Measurements from ENCODE around the gene CCL14. TPM values are rescaled to one million over a fixed set of nuclear protein-coding genes. Genes with fewer than 3 reads are reported as not detected.

Gene CCL14
- total RNA-seq, 4 donors from 2014 or later, result 6.5 to 57.5 (median 38.0) TPM

DNA sequence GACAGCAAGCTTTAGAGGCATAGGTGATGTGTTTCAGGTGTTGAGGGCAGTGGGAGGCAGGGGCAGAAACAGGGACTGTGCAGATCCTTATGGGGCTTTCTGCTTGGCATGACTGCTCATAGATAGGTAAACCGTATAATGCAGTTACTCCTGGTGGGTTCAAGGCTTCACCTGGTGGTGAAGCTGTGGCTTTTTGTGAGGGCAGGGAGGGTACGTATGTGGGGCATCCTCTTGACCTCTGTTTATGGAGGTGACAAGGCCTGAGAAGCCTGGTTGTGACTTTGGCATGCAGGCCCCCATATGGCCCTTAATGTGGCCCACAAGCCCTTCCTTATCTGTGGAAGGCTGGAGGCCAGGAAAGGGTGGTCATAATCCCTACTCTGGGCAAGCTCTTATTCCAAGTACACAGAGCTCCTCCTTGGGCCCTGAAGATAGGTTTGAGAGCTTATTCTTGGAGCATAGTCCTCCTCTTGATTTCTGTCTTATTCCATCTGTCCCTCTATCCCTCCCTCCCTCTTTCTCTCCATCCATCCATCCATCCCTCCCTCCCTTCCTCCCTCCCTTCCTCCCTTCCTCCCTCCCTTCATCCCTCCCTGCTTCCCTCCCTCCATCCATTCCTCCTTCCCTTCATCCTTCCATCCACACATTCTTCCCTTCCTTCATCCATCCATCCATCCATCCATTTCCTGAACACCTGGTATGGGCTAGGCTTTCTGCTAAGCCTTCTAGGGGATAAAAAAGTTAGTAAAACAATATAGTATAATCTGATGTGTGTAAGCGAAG, 3.9 kb downstream of the CCL14 start:
- Histone ChIP-seq H3K36me3 (no peaks in the 10 kb centered on the region), H3K4me1 (peaks cover 0 to 5% (median 0%) of the 10 kb centered on the region in 3 donors), H3K27ac (no peak overlapping the region), H3K9me3 (no peaks in the 10 kb centered on the region), H3K4me3 (no peak overlapping the region), H3K27me3 (peaks cover 11% of the 10 kb centered on the region)
- WGBS, 2 donors (ENCODE audit: low coverage in 1 of 2), result 67 to 100% methylated on average over 1 of the region's 3 CpGs
- no peak for TF ChIP-seq POLR2AphosphoS5 (IDR thresholded peaks at IDR 0.05)
- no peak for TF ChIP-seq EP300 (IDR thresholded peaks at IDR 0.05)
- TF ChIP-seq, protein P1, sequence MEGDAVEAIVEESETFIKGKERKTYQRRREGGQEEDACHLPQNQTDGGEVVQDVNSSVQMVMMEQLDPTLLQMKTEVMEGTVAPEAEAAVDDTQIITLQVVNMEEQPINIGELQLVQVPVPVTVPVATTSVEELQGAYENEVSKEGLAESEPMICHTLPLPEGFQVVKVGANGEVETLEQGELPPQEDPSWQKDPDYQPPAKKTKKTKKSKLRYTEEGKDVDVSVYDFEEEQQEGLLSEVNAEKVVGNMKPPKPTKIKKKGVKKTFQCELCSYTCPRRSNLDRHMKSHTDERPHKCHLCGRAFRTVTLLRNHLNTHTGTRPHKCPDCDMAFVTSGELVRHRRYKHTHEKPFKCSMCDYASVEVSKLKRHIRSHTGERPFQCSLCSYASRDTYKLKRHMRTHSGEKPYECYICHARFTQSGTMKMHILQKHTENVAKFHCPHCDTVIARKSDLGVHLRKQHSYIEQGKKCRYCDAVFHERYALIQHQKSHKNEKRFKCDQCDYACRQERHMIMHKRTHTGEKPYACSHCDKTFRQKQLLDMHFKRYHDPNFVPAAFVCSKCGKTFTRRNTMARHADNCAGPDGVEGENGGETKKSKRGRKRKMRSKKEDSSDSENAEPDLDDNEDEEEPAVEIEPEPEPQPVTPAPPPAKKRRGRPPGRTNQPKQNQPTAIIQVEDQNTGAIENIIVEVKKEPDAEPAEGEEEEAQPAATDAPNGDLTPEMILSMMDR (IDR thresholded peaks at IDR 0.05), result no peak
- no peak for TF ChIP-seq POLR2A (IDR thresholded peaks at IDR 0.05)
- ATAC-seq, result no peak

GRCh38 chr17:35981908-35982330, 4.6 kb downstream of the CCL14 start:
- no peak for ATAC-seq
- Histone ChIP-seq H3K36me3 (no peaks in the 10 kb centered on the region), H3K27ac (no peak overlapping the region), H3K9me3 (no peaks in the 10 kb centered on the region), H3K27me3 (peaks cover 18% of the 10 kb centered on the region), H3K4me3 (no peak overlapping the region), H3K4me1 (no peaks in the 10 kb centered on the region)
- no peak for TF ChIP-seq POLR2A (IDR thresholded peaks at IDR 0.05)
- no peak for TF ChIP-seq EP300 (IDR thresholded peaks at IDR 0.05)
- TF ChIP-seq, protein P1 (IDR thresholded peaks at IDR 0.05), result no peak
- TF ChIP-seq POLR2AphosphoS5 (IDR thresholded peaks at IDR 0.05), result no peak
- 65 to 80% methylated on average over 1 to 2 of the region's 4 CpGs for WGBS, 2 donors (ENCODE audit: low coverage in 1 of 2)

DNA sequence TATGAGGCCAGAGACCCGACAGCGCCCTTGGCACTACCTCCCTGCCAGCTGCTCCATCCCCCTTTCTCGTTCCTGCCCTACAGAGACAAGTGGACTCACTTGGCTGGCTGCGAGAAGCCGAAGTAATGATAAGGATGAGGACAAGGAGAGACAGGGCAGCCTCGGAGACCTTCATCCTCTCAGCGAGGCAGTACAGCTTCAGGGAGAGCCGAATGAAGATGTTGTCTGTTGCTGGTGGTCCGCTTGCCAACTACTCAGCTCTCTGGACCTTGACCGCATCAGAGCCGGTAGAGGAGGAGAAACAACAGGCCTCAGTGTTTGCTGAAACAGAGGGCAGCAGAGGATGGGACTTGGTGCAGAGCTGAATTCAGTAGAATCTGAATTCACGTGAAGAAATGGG, 5.3 kb downstream of the CCL14 start, which contains the start of gene CCL16:
Gene CCL16 (minus strand): TSS at position 252 of the 400 bp plus-strand sequence. CDS start 77 bp downstream, at position 175.
- Histone ChIP-seq H3K27me3 (peaks cover 21% of the 10 kb centered on the region), H3K36me3 (no peaks in the 10 kb centered on the region), H3K4me3 (no peak within 1 kb of the TSS), H3K4me1 (no peaks in the 10 kb centered on the region), H3K9me3 (no peaks in the 10 kb centered on the region), H3K27ac (no peak within 1 kb of the TSS)
- ATAC-seq, result no peak
- WGBS, 2 donors (ENCODE audit: low coverage in 1 of 2), result 78 to 80% methylated on average over 2 to 5 of the region's 12 CpGs
- TF ChIP-seq POLR2A (IDR thresholded peaks at IDR 0.05) (no peak), POLR2AphosphoS5 (IDR thresholded peaks at IDR 0.05) (no peak), EP300 (IDR thresholded peaks at IDR 0.05) (no peak)

GRCh38 chr17:35978346-35978745, 8.2 kb downstream of the CCL14 start:
- Histone ChIP-seq H3K36me3 (no peaks in the 10 kb centered on the region), H3K27me3 (peaks cover 21% of the 10 kb centered on the region), H3K27ac (no peak overlapping the region), H3K4me1 (no peaks in the 10 kb centered on the region), H3K4me3 (no peak overlapping the region), H3K9me3 (no peaks in the 10 kb centered on the region)
- ATAC-seq, result no peak
- no peak for TF ChIP-seq POLR2A (IDR thresholded peaks at IDR 0.05)
- TF ChIP-seq POLR2AphosphoS5 (IDR thresholded peaks at IDR 0.05), result no peak
- no peak for TF ChIP-seq EP300 (IDR thresholded peaks at IDR 0.05)
- TF ChIP-seq, protein P1 (IDR thresholded peaks at IDR 0.05), result no peak
- WGBS, 2 donors (ENCODE audit: low coverage in 1 of 2), result 93% methylated on average over 2 of the region's 3 CpGs; no CpG with 5 or more reads in 1 of the 2 donors

DNA sequence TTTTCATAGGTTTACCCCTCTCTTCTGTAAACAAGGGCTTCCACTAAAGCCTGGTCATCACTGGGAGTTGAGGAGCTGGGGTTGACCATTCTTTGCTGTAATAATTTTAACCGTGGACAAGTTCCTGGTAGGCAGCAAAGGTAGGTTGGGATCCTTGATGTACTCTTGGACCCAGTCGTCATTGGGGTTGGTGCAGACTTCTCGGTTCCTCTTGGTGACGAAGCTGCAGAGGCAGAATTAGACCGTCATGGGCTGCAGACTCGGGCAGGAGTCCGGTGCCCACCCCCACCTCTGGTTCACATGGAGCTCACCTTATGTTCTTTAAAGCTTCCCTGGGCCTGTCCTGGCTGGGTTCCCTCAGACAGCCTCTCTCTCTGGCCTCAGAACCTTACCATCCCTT, 9.0 kb downstream of the CCL14 start:
- ATAC-seq, result no peak
- WGBS, 2 donors (ENCODE audit: low coverage in 1 of 2), result 86% methylated on average over 1 of the region's 7 CpGs; no CpG with 5 or more reads in 1 of the 2 donors

More for the DNA sequence above, 9.0 kb downstream of the CCL14 start:
- Histone ChIP-seq H3K4me3 (no peak overlapping the region), H3K4me1 (peaks cover 0 to 6% (median 0%) of the 10 kb centered on the region in 3 donors), H3K9me3 (no peaks in the 10 kb centered on the region), H3K36me3 (no peaks in the 10 kb centered on the region), H3K27me3 (peaks cover 21% of the 10 kb centered on the region), H3K27ac (no peak overlapping the region)
- TF ChIP-seq, protein P1 (IDR thresholded peaks at IDR 0.05), result no peak
- TF ChIP-seq POLR2AphosphoS5 (IDR thresholded peaks at IDR 0.05) (no peak), POLR2A (IDR thresholded peaks at IDR 0.05) (no peak), EP300 (IDR thresholded peaks at IDR 0.05) (no peak)

All from gastroesophageal sphincter (tissue), 4 donors.